Tibial nerve (tissue), 3 donors: ENCODE measurements around the gene CEBPG.

Experiments used
- CTCF ChIP-seq, 5 experiments: fragments of 200-600 bp in 3 of 5; fragments of 450-650 bp in 2 of 5; sonication (generic) in 3 of 5; IDR thresholded peaks; one replicate each; pipeline ENCODE4 v1.5.1; 2016 to 2019; ENCODE audit warnings: antibody characterized with exemption in 5 of 5, mild to moderate bottlenecking in 3 of 5, moderate library complexity in 2 of 5
- POLR2A ChIP-seq, 2 donors: fragments of 450-650 bp; IDR thresholded peaks; one replicate each; pipeline ENCODE4 v1.6.1; 2017; ENCODE audit warnings: antibody characterized with exemption in 2 of 2, mild to moderate bottlenecking in 2 of 2, moderate library complexity in 2 of 2

GRCh38 chr19:33413868-33414666 lies 40.6 kb downstream of the CEBPG start:
- TF ChIP-seq CTCF (IDR thresholded peaks at IDR 0.05), result no peak
- no peak for TF ChIP-seq POLR2A (IDR thresholded peaks at IDR 0.05)
